ENCODE data around the gene RPA1.

RPA1 gene

DNA sequence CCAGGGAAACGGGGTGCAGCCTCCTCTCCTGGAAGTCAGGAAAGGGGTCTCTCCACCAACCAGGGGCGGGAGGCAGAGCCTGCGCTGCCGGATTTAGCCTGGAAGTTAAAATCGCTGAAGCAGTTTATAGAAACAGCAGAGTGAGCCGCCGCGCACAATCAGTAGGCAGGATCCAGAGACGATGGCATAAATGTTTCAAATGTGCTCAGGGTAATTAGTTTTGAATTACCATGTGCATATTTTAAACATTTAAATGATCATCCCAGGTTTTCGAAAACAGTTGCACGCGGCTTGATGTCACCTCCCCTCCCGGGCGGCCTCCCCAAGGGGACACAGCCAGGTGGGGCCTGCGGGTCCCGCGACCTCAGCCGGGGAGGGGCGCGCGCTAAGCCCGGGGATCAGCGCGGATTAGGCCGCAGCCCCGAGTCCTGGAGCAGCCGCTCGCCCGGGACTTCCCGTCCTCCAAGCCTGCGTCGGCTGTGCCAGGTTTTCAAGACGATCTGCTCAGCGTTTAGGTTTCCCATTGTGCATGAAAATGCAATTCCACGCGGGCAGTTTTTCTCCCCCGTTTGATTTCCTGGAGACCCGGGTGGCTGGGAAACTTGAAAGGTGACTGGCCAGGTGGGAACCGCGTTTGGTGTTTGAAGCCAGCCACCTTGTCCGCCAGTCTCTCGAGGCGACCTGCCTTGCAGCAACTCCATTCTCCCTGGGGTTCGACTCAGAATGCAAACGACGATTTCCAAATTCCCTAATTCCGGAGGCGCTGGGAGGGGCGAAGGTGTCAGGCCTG lies 78.3 kb downstream of the RPA1 start:
- Histone ChIP-seq H3K36me3 (ENCODE audit: low read length) (no peaks in the 10 kb centered on the region), H3K9ac (ENCODE audit: low read length) (no peak overlapping the region), H3K9me3 (ENCODE audit: insufficient read depth, low read length) (no peaks in the 10 kb centered on the region), H3F3A (ENCODE audit: insufficient read depth) (peaks cover 8% of the 10 kb centered on the region), H3K79me2 (ENCODE audit: insufficient read depth, low read length) (no peaks in the 10 kb centered on the region), H3K4me2 (ENCODE audit: low read depth, low read length, poor library complexity, severe bottlenecking) (peak overlapping the region; percentile 14), H3K27me3 (ENCODE audit: low read length) (no peaks in the 10 kb centered on the region), H3K4me3 (ENCODE audit: insufficient read depth, low read length, poor library complexity, severe bottlenecking) (no peak overlapping the region), H4K20me1 (ENCODE audit: low read depth, low read length) (no peaks in the 10 kb centered on the region), H3K9me2 (replicated peaks; ENCODE audit: insufficient read depth, low read length) (no peaks in the 10 kb centered on the region), H3K27ac (ENCODE audit: low read depth, low read length) (no peak overlapping the region), H2AFZ (ENCODE audit: low read depth, low read length, severe bottlenecking) (peak overlapping the region; percentile 35)
- TF ChIP-seq, protein P1, sequence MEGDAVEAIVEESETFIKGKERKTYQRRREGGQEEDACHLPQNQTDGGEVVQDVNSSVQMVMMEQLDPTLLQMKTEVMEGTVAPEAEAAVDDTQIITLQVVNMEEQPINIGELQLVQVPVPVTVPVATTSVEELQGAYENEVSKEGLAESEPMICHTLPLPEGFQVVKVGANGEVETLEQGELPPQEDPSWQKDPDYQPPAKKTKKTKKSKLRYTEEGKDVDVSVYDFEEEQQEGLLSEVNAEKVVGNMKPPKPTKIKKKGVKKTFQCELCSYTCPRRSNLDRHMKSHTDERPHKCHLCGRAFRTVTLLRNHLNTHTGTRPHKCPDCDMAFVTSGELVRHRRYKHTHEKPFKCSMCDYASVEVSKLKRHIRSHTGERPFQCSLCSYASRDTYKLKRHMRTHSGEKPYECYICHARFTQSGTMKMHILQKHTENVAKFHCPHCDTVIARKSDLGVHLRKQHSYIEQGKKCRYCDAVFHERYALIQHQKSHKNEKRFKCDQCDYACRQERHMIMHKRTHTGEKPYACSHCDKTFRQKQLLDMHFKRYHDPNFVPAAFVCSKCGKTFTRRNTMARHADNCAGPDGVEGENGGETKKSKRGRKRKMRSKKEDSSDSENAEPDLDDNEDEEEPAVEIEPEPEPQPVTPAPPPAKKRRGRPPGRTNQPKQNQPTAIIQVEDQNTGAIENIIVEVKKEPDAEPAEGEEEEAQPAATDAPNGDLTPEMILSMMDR (IDR thresholded peaks at IDR 0.05; ENCODE audit: insufficient read depth, low read length, poor library complexity, severe bottlenecking) = no peak
- TF ChIP-seq EZH2phosphoT487 (conservative IDR thresholded peaks at IDR 0.05; ENCODE audit: low read length) = no peak

DNA sequence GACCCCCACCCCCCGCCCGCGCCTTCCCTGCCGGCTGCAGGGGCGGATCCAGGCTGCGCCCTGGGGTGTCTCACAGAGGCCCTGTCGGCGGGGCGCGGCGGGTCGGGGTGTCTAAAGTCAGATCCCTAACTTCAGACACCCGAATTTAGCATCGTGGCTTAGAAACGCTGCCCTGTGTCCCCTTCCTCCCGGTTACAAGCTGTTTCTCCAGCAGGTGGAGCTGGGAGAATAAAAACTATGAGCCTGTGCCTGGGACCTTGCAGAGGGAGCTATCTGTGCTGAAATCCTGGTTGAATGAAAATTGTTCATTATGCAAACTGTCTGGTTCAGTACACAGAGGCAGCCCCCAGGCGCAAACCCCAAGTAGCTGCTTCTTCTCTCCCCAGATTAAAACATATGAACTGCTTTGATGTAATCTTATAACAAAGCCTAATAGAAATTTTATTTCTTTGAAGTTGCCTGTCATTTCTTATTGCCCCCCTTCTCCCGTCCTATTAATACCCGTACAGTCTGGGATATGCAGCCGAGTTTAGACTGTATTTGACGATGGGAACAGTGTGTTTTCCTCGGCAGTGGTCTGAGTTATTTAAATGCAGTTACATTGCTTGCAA lies 79.0 kb downstream of the RPA1 start:
- Histone ChIP-seq H3K4me2 (ENCODE audit: low read depth, low read length, poor library complexity, severe bottlenecking) (peak overlapping the region; percentile 14), H3F3A (ENCODE audit: insufficient read depth) (peaks cover 7% of the 10 kb centered on the region), H3K27me3 (ENCODE audit: low read length) (no peaks in the 10 kb centered on the region), H3K9me2 (replicated peaks; ENCODE audit: insufficient read depth, low read length) (no peaks in the 10 kb centered on the region), H3K36me3 (ENCODE audit: low read length) (no peaks in the 10 kb centered on the region), H4K20me1 (ENCODE audit: low read depth, low read length) (no peaks in the 10 kb centered on the region), H3K27ac (ENCODE audit: low read depth, low read length) (no peak overlapping the region), H3K4me3 (ENCODE audit: insufficient read depth, low read length, poor library complexity, severe bottlenecking) (no peak overlapping the region), H3K9me3 (ENCODE audit: insufficient read depth, low read length) (no peaks in the 10 kb centered on the region), H3K79me2 (ENCODE audit: insufficient read depth, low read length) (no peaks in the 10 kb centered on the region), H2AFZ (ENCODE audit: low read depth, low read length, severe bottlenecking) (peak overlapping the region; percentile 35), H3K9ac (ENCODE audit: low read length) (no peak overlapping the region)
- TF ChIP-seq, protein P1 (IDR thresholded peaks at IDR 0.05; ENCODE audit: insufficient read depth, low read length, poor library complexity, severe bottlenecking) = peak; percentile 45
- peak; percentile 84; the same call in 1 of the 2 replicates for TF ChIP-seq EZH2phosphoT487 (conservative IDR thresholded peaks at IDR 0.05; ENCODE audit: low read length)

DNA sequence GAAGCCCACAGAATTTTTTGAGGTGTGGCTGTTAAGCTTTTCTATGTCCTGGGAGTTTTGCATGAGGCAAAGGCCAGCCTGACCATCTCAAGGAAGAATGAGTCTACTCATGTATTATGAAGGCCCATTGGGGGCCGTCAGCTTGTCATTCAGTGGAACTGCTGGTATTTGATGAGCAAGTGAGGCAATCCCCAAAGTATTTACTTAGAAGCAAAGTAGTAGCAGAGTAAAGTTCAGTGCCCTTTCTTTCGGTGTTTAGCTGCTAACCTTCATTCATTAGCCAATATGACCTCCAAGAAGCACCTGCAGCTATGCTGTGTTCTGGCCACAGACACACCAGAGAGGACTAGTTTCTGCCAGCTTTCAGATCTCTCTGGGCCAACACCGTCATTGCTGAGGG lies 80.2 kb downstream of the RPA1 start:
- TF ChIP-seq, protein P1 (IDR thresholded peaks at IDR 0.05; ENCODE audit: insufficient read depth, low read length, poor library complexity, severe bottlenecking) = no peak
- no peak for TF ChIP-seq EZH2phosphoT487 (conservative IDR thresholded peaks at IDR 0.05; ENCODE audit: low read length)
- Histone ChIP-seq H3K4me2 (ENCODE audit: low read depth, low read length, poor library complexity, severe bottlenecking) (no peak overlapping the region), H3K4me3 (ENCODE audit: insufficient read depth, low read length, poor library complexity, severe bottlenecking) (no peak overlapping the region), H3K36me3 (ENCODE audit: low read length) (no peaks in the 10 kb centered on the region), H4K20me1 (ENCODE audit: low read depth, low read length) (no peaks in the 10 kb centered on the region), H2AFZ (ENCODE audit: low read depth, low read length, severe bottlenecking) (no peak overlapping the region), H3K27ac (ENCODE audit: low read depth, low read length) (no peak overlapping the region), H3K9me3 (ENCODE audit: insufficient read depth, low read length) (no peaks in the 10 kb centered on the region), H3K9ac (ENCODE audit: low read length) (no peak overlapping the region), H3K9me2 (replicated peaks; ENCODE audit: insufficient read depth, low read length) (no peaks in the 10 kb centered on the region), H3K79me2 (ENCODE audit: insufficient read depth, low read length) (no peaks in the 10 kb centered on the region), H3F3A (ENCODE audit: insufficient read depth) (no peaks in the 10 kb centered on the region), H3K27me3 (ENCODE audit: low read length) (no peaks in the 10 kb centered on the region)

All from SU-DHL-6 (cell line).